BE2C (cell line): ENCODE measurements around the gene SCCPDH.

Source experiments
- DNase-seq: peaks from one replicate; pipeline ENCODE4 v3.0.0-alpha.2; 2020
- H3K27me3 ChIP-seq: fragments of 250-450 bp; sonication (Bioruptor Pico); 2 replicates; pipeline ENCODE4 v1.5.1; 2020; ENCODE audit warnings: mild to moderate bottlenecking
- H3K36me3 ChIP-seq: fragments of 250-450 bp; sonication (Bioruptor Pico); 2 replicates; pipeline ENCODE4 v1.5.1; 2020; ENCODE audit warnings: mild to moderate bottlenecking
- H3K4me1 ChIP-seq: fragments of 250-450 bp; sonication (Bioruptor Pico); 2 replicates; pipeline ENCODE4 v1.5.1; 2020
- H3K4me3 ChIP-seq: 2 replicates; pipeline ENCODE4 v1.5.1; 2011; ENCODE audit warnings: low read depth, low read length
- H3K9me3 ChIP-seq: fragments of 250-450 bp; sonication (Bioruptor Pico); 2 replicates; pipeline ENCODE4 v1.5.1; 2020
- CTCF ChIP-seq: IDR thresholded peaks from 2 replicates; pipeline ENCODE4 v1.5.1; 2012; ENCODE audit warnings: mild to moderate bottlenecking, low read depth, low read length

Gene SCCPDH

GRCh38 chr1:246788895-246789338, 64.7 kb downstream of the SCCPDH start:
- Histone ChIP-seq H3K36me3 (no peaks in the 10 kb centered on the region), H3K27me3 (no peaks in the 10 kb centered on the region), H3K4me1 (peaks cover 5% of the 10 kb centered on the region), H3K4me3 (no peak overlapping the region), H3K9me3 (no peaks in the 10 kb centered on the region)
- no peak for DNase-seq
- no peak for TF ChIP-seq CTCF

- no peak overlapping the region for H3K4me3 ChIP-seq
- H3K9me3 ChIP-seq: no peaks in the 10 kb centered on the region
- peaks cover 9% of the 10 kb centered on the region for H3K4me1 ChIP-seq
- H3K36me3 ChIP-seq: no peaks in the 10 kb centered on the region
- DNase-seq: no peak
- H3K27me3 ChIP-seq: no peaks in the 10 kb centered on the region
- TF ChIP-seq CTCF: no peak
These were observed 65.5 kb downstream of the SCCPDH start for GRCh38 chr1:246789454-246790339.

GRCh38 chr1:246790364-246790763, 66.2 kb downstream of the SCCPDH start:
- no peak overlapping the region for H3K4me3 ChIP-seq
- no peaks in the 10 kb centered on the region for H3K27me3 ChIP-seq
- no peaks in the 10 kb centered on the region for H3K9me3 ChIP-seq
- H3K4me1 ChIP-seq: peaks cover 9% of the 10 kb centered on the region
- H3K36me3 ChIP-seq: no peaks in the 10 kb centered on the region
- no peak for DNase-seq
- no peak for TF ChIP-seq CTCF

- Histone ChIP-seq H3K36me3 (no peaks in the 10 kb centered on the region), H3K9me3 (no peaks in the 10 kb centered on the region), H3K27me3 (no peaks in the 10 kb centered on the region), H3K4me1 (peaks cover 9% of the 10 kb centered on the region), H3K4me3 (no peak overlapping the region)
- no peak for DNase-seq
- TF ChIP-seq CTCF: no peak
These were observed 66.6 kb downstream of the SCCPDH start for GRCh38 chr1:246790833-246791232.

GRCh38 chr1:246791303-246791918, 67.2 kb downstream of the SCCPDH start:
- no peak overlapping the region for H3K4me3 ChIP-seq
- no peaks in the 10 kb centered on the region for H3K36me3 ChIP-seq
- H3K4me1 ChIP-seq: peaks cover 9% of the 10 kb centered on the region
- no peaks in the 10 kb centered on the region for H3K9me3 ChIP-seq
- no peak for DNase-seq
- TF ChIP-seq CTCF: no peak
- no peaks in the 10 kb centered on the region for H3K27me3 ChIP-seq

- Histone ChIP-seq H3K9me3 (no peaks in the 10 kb centered on the region), H3K27me3 (no peaks in the 10 kb centered on the region), H3K36me3 (no peaks in the 10 kb centered on the region), H3K4me3 (no peak overlapping the region), H3K4me1 (peaks cover 4% of the 10 kb centered on the region; the same call in 1 of the 2 replicates)
- TF ChIP-seq CTCF: no peak
- DNase-seq: no peak
These were observed 68.4 kb downstream of the SCCPDH start for GRCh38 chr1:246792603-246793002.
